Activated CD4-positive, alpha-beta T cell treated with anti-CD3 and anti-CD28 coated beads, Interleukin-2, amount 50 U/mL, for 48 hours (primary cell): ENCODE results near the gene REEP1.

ENCODE experiments used
- DNase-seq, 2 experiments: peaks; one replicate each; pipeline ENCODE4 v3.0.0-alpha.2; 2020

Gene REEP1

GRCh38 chr2:86185517-86186212 lies 151.8 kb downstream of the REEP1 start:
- DNase-seq = no peak

- DNase-seq = no peak
Observed at GRCh38 chr2:86176597-86176996, 160.8 kb downstream of the REEP1 start.

GRCh38 chr2:86175828-86176227 lies 161.6 kb downstream of the REEP1 start:
- no peak for DNase-seq

- DNase-seq = no peak
Observed at GRCh38 chr2:86174445-86174844, 163.0 kb downstream of the REEP1 start.

- DNase-seq = no peak
Observed at GRCh38 chr2:86172610-86173009, 164.8 kb downstream of the REEP1 start.

GRCh38 chr2:86171295-86171694 lies 166.1 kb downstream of the REEP1 start:
- no peak for DNase-seq

GRCh38 chr2:86170449-86170848 lies 167.0 kb downstream of the REEP1 start:
- DNase-seq = no peak
